GM12801 (cell line): ENCODE results near the gene ZNF217.
"Not testable (repeated sequence)": the region's sequence is repeated elsewhere in the genome, so short reads cannot be mapped to it uniquely, and the experiment has no call there.

ENCODE experiments used
- TF ChIP-seq, protein P1 (sequence below): IDR thresholded peaks from one replicate; pipeline ENCODE4 v1.5.1; 2011; ENCODE audit warnings: control low read depth; ENCODE audit not compliant: insufficient read length; ENCODE audit errors: extremely low read depth

Gene ZNF217

DNA sequence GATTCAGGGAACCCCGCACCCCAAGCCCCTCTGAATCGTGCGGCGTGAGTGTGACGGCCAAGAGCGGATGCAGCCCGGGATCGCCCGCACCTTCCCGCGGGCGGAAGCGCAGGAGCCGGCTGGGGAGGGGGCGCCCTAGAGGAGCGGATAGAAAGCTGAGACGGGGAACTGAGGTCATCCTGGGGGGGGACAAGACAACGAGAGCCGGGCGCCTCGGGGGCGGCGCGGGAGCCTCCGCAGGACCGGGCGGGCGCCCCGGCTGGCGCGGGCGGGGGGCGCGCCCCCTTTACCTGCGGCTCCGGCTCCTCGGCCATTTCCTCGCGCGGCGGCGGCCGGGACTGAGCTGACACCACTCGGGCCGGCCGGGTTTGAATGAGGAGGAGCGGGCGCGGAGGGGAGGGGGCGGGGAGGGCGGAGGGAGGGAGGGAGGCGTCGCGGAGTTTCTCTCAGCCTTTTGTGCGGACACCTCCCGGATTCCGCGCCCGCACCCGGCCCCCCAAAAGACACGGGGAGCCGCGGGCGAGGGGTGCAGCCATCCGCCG is at the start of gene ZNF217:
Gene ZNF217, minus strand, starts transcription at position 374 of the 542 bp plus-strand sequence. CDS start 11,013 bp downstream, outside the sequence.
- TF ChIP-seq, protein P1, sequence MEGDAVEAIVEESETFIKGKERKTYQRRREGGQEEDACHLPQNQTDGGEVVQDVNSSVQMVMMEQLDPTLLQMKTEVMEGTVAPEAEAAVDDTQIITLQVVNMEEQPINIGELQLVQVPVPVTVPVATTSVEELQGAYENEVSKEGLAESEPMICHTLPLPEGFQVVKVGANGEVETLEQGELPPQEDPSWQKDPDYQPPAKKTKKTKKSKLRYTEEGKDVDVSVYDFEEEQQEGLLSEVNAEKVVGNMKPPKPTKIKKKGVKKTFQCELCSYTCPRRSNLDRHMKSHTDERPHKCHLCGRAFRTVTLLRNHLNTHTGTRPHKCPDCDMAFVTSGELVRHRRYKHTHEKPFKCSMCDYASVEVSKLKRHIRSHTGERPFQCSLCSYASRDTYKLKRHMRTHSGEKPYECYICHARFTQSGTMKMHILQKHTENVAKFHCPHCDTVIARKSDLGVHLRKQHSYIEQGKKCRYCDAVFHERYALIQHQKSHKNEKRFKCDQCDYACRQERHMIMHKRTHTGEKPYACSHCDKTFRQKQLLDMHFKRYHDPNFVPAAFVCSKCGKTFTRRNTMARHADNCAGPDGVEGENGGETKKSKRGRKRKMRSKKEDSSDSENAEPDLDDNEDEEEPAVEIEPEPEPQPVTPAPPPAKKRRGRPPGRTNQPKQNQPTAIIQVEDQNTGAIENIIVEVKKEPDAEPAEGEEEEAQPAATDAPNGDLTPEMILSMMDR, result not testable (repeated sequence)

DNA sequence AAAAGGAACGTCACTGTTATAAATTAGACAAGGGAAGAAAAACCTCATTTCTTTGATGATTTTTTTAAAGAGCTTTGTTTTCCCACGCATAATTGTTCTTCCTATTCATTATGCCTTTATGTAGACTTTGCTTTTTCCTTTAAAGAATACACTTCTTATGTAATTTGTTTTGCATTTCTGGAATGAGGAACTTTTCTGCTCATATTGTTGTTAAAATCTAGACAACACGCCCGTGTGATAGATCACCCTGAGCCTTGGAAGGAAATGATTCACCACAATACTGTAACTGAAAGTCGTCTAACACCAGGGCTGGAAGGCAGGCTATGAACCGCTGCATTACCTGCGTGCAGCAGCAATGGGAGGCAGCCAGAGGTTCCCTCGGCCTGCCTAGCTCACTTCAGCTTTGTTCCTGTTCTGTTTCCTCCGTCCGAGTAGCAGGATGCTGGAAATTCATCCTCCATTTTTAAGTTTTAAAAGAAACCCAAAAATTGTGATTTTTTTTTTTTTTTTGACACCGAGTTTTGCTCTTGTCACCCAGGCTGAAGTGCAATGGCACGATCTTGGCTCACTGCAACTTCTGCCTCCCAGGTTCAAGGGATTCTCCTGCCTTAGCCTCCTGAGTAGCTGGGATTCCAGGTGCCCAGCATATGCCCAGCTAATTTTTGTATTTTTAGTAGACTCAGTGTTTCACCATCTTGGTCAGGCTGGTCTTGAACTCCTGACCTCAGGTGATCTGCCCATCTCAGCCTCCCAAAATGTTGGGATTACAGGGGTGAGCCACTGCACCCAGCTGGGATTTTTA is 49.6 kb upstream of the ZNF217 start:
- TF ChIP-seq, protein P1, result no peak

DNA sequence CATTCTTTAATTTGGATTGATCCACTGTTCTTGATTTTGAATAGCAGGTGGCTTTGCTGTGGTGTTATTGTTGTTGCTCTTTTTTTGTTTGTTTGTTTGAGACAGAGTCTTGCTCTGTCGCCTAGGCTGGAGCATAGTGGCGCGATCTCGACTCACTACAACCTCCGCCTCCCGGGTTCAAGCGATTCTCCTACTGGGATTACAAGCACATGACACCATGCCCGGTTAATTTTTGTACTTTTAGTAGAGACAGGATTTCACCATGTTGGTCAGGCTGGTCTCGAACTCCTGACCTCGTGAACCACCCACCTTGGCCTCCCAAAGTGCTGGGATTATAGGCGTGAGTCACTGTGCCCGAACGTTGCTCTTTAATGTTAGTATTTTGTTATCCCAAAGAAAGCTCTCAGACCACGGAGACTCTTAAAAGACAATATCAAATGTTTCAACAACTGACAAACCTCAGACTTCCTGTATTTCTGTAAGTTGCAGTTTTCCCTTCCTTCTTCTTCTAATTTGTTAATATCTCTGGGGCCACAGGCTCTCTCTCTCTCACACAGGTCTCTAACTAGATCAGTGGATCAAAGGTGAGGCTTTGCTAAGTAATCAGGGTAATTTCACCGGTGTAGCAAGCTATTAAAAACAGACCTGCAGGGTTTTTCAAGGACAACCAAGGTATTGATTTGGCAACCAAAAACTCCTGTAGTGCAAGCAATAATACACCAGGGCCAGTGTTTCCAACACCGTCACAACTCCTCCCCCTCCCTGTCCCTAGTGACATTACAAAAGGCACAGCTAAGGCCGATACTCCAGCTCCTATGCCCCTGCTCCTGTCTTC is 48.8 kb upstream of the ZNF217 start:
- TF ChIP-seq, protein P1, result no peak

DNA sequence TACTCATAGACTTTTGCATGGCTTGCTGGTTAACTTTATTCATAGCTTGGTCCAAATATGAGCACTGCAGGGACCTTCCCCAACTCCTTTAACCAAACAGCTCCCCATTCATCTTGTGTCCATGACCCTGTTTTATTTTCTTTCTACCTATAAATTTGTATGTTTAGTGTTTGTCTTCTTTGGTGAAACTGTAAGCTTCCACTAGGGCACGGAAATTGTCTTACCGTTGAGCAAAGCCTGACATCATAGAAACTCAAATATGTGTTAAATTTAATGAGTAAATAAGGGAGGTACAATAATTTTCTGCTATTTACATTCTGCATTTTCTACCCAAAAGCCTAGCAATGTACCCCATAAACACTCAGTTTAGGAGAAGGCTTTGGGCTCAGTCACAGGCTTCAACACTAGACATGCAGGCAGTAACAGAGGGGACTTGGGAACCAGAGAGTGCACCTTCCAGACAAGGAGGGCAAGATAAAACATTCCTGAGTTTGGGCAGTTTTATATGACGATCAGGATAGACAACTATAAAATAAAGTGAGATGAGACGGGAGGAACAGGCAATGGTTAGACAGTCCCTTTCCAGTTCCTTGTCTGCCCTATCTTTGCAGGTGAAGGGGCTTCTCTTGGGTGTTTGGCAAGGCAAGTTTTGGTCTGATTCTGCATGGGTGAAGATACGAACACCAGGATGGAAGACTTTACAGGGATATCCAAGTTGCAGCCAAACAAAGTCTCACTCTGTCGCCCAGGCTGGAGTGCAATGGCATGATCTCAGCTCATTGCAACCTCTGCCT is 46.2 kb upstream of the ZNF217 start:
- TF ChIP-seq, protein P1, result no peak

DNA sequence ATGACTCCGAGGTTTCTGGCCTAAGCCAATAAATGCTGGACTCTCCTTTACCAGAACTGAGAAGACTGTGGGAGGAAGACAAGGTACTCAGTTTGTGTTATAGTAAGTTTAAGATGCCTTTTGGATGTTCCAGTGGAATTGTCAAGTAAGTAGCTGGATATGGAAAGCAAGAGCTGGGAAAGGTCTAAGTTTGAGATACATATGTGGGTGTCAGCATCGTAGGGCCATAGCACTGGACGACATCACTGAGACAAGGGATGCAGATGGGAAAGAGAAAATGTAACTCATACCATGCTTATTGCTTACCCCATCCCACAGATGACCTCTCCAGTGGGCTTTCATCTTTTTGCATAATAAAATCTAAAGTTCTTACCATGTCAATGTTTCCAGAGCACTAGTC is 45.5 kb upstream of the ZNF217 start:
- TF ChIP-seq, protein P1, result no peak

DNA sequence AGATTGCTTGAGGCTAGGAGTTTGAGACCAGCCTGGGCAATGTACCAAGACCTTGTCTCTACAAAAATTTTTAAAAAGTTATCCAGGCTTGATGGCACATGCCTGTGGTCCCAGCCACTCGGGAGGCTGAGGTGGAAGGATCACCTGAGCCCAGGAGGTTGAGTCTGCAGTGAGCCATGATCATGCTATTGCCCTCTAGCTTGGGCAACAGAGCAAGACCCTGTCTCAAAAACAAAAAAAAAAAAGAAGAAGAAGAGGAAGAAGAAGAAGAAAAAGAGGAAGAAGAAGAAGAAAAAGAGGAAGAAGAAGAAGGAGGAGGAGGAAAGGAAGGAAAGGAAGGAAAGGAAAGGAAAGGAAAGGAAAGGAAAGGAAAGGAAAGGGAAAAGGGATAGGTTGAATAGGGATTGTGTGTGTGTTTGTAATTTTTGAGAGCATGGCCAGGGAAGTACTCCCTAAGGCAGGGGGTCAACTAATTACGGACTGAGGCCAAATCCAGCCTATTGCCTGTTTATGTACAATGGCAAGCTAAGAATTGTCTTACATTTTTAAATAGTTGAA is 43.0 kb upstream of the ZNF217 start:
- TF ChIP-seq, protein P1, result no peak
